Liver (tissue), 9 donors: Measurements from ENCODE around the gene ASTN1. TPM values are rescaled to one million over a fixed set of nuclear protein-coding genes. Genes with fewer than 3 reads are reported as not detected.

Source experiments
- DNase-seq: peaks from one replicate; pipeline ENCODE4 v3.0.0-alpha.2; 2017; ENCODE audit warnings: low spot score
- H3K27ac ChIP-seq, 2 donors: one replicate each; pipeline ENCODE4 v1.7.0; 2013; ENCODE audit warnings: inconsistent platforms in 2 of 2, low read length in 2 of 2, control low read depth in 1 of 2, low read depth in 1 of 2, mild to moderate bottlenecking in 1 of 2
- H3K27me3 ChIP-seq, 4 donors: one replicate each; pipeline versions ENCODE4 v1.6.1 to v1.7.0; 2013; ENCODE audit warnings: low read length in 3 of 4, inconsistent platforms in 1 of 4, mild to moderate bottlenecking in 1 of 4, moderate library complexity in 1 of 4; ENCODE audit not compliant: control insufficient read depth in 4 of 4, insufficient read depth in 4 of 4
- H3K36me3 ChIP-seq, 4 donors: one replicate each; pipeline versions ENCODE4 v1.6.1 to v1.7.0; 2013; ENCODE audit warnings: low read length in 3 of 4, mild to moderate bottlenecking in 3 of 4, low read depth in 1 of 4, moderate library complexity in 1 of 4; ENCODE audit not compliant: control insufficient read depth in 4 of 4, insufficient read depth in 3 of 4
- H3K4me1 ChIP-seq, 4 donors: one replicate each; pipeline versions ENCODE4 v1.6.1 to v1.7.0; 2013; ENCODE audit warnings: low read length in 3 of 4, mild to moderate bottlenecking in 3 of 4, moderate library complexity in 1 of 4; ENCODE audit not compliant: control insufficient read depth in 4 of 4, insufficient read depth in 4 of 4
- H3K4me3 ChIP-seq, 3 donors: one replicate each; pipeline versions ENCODE4 v1.6.1 to v1.7.0; 2013; ENCODE audit warnings: low read length in 3 of 3, control low read depth in 1 of 3, low read depth in 1 of 3, mild to moderate bottlenecking in 1 of 3
- H3K9ac ChIP-seq, 2 donors: one replicate each; pipeline ENCODE4 v1.7.0; 2013; ENCODE audit warnings: low read length in 2 of 2, mild to moderate bottlenecking in 2 of 2, moderate library complexity in 2 of 2, control low read depth in 1 of 2, low read depth in 1 of 2
- H3K9me3 ChIP-seq, 4 donors: one replicate each; pipeline versions ENCODE4 v1.6.1 to v1.7.0; 2013; ENCODE audit warnings: low read length in 3 of 4; ENCODE audit not compliant: control insufficient read depth in 4 of 4
- ATF3 ChIP-seq: IDR thresholded peaks from 2 replicates; pipeline ENCODE4 v1.6.1; 2016; ENCODE audit warnings: antibody characterized with exemption
- CTCF ChIP-seq: fragments of 150-350 bp; IDR thresholded peaks from 2 replicates; pipeline ENCODE4 v1.5.1; 2017; ENCODE audit warnings: improper control_type of control experiment, low read depth, low read length; ENCODE audit not compliant: missing input control
- FOXA1 ChIP-seq: IDR thresholded peaks from 2 replicates; pipeline ENCODE4 v1.6.1; 2016; ENCODE audit warnings: antibody characterized with exemption
- GABPA ChIP-seq, 2 donors: IDR thresholded peaks in 1 of 2; conservative IDR thresholded peaks in 1 of 2; 2 replicates each; pipeline ENCODE4 v1.6.1; 2016; ENCODE audit warnings: antibody characterized with exemption in 2 of 2, mild to moderate bottlenecking in 1 of 2, moderate library complexity in 1 of 2
- HNF4A ChIP-seq, 2 donors: conservative IDR thresholded peaks; 2 replicates each; pipeline ENCODE4 v1.6.1; 2016; ENCODE audit warnings: antibody characterized with exemption in 2 of 2, mild to moderate bottlenecking in 2 of 2
- HNF4G ChIP-seq: IDR thresholded peaks from 2 replicates; pipeline ENCODE4 v1.6.1; 2016; ENCODE audit warnings: antibody characterized with exemption
- MAX ChIP-seq: IDR thresholded peaks from 2 replicates; pipeline ENCODE4 v1.6.1; 2016; ENCODE audit warnings: antibody characterized with exemption
- NR2F2 ChIP-seq: IDR thresholded peaks from 2 replicates; pipeline ENCODE4 v1.6.1; 2016; ENCODE audit warnings: antibody characterized with exemption
- REST ChIP-seq: IDR thresholded peaks from 2 replicates; pipeline ENCODE4 v1.6.1; 2016; ENCODE audit warnings: antibody characterized with exemption, mild to moderate bottlenecking
- RXRA ChIP-seq, 2 donors: IDR thresholded peaks; 2 replicates each; pipeline ENCODE4 v1.6.1; 2017 to 2018; ENCODE audit warnings: antibody characterized with exemption in 2 of 2, mild to moderate bottlenecking in 1 of 2
- SP1 ChIP-seq: IDR thresholded peaks from 2 replicates; pipeline ENCODE4 v1.6.1; 2018; ENCODE audit warnings: antibody characterized with exemption, mild to moderate bottlenecking
- TAF1 ChIP-seq: conservative IDR thresholded peaks from 2 replicates; pipeline ENCODE4 v1.6.1; 2016; ENCODE audit warnings: antibody characterized with exemption, mild to moderate bottlenecking
- YY1 ChIP-seq: IDR thresholded peaks from 2 replicates; pipeline ENCODE4 v1.6.1; 2016; ENCODE audit warnings: antibody characterized with exemption, mild to moderate bottlenecking
- WGBS: extraction: QIAGEN DNeasy Blood & Tissue Kit; methylation state at CpG from one replicate; pipeline ENCODE4 v1.1.7; 2013; 5-methylcytosine and 5-hydroxymethylcytosine counted together
- polyA plus RNA-seq, 2 donors: library from polyadenylated mRNA; stranded (reverse) in 1 of 2; unstranded in 1 of 2; fragments of 200-250 nt in 1 of 2; fragments of >200 nt in 1 of 2; fragmentation: Nextera tagmentation in 1 of 2; extraction: Ambion mirVana in 1 of 2; gene quantifications; one replicate each; pipeline versions ENCODE4 v1.2.1 to v1.2.3, GENCODE V29; 2013 to 2015
- total RNA-seq, 2 donors: library from RNA; depleted of rRNA; stranded (reverse); fragments of >200 nt; gene quantifications; one replicate each; pipeline ENCODE4 v1.2.3, GENCODE V29; 2014
- TF ChIP-seq, protein P1 (sequence below): IDR thresholded peaks from 2 replicates; pipeline ENCODE4 v1.6.1; 2016; ENCODE audit warnings: antibody characterized with exemption
- donor health status: healthy.
- donor health status: healthy.
- donor health status: healthy.
- donor health status: healthy.
- donor health status: healthy.

Gene ASTN1
- total and polyA plus RNA-seq, 4 donors, result 0.10 to 0.28 (median 0.18) TPM

DNA sequence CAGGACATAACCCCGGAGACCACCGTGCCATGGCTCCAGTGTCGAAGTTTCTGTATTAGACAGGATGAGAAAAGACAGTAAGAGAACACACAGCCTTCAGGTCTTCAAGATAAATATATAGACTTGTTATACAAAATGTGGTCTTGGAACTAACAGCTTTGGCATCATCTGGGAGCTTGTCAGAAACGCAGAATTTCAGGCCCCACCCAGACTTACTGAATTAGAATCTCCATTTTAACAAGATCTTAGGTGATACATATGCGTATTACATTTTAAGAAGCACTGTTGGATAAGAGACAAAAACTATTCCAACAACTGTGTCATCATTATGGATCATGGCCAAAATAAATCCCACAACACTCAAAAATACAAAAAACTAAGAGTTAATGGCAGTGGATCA lies 239.3 kb downstream of the ASTN1 start (continued):
- no peak for TF ChIP-seq REST
- TF ChIP-seq, protein P1, sequence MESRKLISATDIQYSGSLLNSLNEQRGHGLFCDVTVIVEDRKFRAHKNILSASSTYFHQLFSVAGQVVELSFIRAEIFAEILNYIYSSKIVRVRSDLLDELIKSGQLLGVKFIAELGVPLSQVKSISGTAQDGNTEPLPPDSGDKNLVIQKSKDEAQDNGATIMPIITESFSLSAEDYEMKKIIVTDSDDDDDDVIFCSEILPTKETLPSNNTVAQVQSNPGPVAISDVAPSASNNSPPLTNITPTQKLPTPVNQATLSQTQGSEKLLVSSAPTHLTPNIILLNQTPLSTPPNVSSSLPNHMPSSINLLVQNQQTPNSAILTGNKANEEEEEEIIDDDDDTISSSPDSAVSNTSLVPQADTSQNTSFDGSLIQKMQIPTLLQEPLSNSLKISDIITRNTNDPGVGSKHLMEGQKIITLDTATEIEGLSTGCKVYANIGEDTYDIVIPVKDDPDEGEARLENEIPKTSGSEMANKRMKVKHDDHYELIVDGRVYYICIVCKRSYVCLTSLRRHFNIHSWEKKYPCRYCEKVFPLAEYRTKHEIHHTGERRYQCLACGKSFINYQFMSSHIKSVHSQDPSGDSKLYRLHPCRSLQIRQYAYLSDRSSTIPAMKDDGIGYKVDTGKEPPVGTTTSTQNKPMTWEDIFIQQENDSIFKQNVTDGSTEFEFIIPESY, result no peak
- no peak for TF ChIP-seq MAX

DNA sequence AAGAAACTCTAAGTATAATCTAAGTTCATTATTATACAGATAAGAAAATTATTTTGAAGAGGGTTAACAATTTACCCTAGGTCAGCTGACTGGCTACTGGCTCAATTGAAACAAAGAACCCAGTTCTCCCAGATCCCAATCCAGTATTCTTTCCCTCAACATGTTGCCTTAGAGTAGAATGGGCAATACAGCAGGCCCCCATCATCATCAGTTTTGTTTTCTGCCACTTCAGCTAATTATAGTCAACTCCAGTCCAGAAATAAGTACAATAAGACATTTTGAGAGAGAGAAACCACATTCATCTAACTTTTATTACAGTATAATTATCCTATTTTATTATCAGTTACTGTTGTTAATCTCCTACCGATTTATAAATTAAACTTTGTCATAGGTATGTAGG lies 241.2 kb downstream of the ASTN1 start:
- no peak overlapping the region for H3K27ac ChIP-seq
- no peak for DNase-seq
- H3K9ac ChIP-seq, result no peak overlapping the region
- H3K9me3 ChIP-seq, result no peaks in the 10 kb centered on the region
- no peaks in the 10 kb centered on the region for H3K4me1 ChIP-seq
- no peaks in the 10 kb centered on the region for H3K36me3 ChIP-seq
- TF ChIP-seq FOXA1, result no peak
- no peak for TF ChIP-seq RXRA (IDR thresholded peaks at IDR 0.05)
- no peak overlapping the region for H3K4me3 ChIP-seq
- H3K27me3 ChIP-seq, result peaks cover 0 to 4% (median 0%) of the 10 kb centered on the region in 4 donors
- 79% methylated on average over 1 of the region's 1 CpG for WGBS

DNA sequence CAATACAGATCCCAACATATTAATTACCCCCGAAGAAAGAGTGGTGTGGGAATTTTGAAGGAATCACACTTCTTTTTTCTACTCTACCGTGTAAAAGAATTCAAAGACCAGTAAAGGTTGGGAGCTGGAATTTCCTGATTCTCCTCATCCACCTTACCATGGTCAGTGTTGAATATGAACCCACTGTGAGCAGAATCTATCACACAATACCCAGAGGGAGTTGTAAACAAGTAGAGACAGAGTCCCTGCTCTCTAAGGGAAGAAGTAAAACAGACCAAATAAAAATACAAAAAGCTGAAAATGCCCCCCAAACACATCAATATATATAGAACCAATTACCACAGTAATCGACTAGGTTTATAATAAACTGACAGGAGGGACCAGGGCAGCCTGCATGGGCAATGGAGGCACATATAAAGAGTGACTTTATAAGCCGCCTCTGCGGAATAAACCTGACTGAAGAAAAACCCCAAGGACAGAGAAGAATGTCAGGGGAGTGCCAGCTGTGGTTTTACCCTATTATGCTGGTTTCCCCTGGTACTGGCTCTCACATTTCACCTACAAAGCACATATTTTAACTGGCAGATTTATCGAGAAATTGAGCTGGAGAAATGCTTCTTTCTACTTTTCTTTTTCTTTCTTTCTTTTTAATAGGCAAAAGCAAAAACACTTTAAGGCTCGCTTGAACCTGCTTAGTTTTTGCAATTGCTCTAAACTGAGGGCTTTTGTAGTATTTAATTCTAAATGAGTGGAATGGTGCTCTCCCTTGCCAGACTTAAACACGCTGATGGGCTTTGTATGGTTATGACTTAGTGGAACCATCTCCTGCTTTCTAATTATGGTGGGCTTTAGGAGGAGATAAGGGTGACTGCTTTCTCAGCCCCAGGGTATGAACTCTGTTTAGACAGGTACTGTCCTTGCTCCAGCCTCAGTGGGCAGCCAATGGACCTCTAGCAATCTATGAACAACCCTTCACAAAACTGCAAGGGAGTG lies 244.8 kb downstream of the ASTN1 start:
- Histone ChIP-seq H3K4me3 (no peak overlapping the region), H3K9ac (no peak overlapping the region), H3K27me3 (peaks cover 0 to 4% (median 2%) of the 10 kb centered on the region in 4 donors), H3K36me3 (no peaks in the 10 kb centered on the region), H3K27ac (no peak overlapping the region), H3K4me1 (no peaks in the 10 kb centered on the region), H3K9me3 (no peaks in the 10 kb centered on the region)
- 82% methylated on average over 8 of the region's 8 CpGs for WGBS
- DNase-seq, result no peak
- TF ChIP-seq FOXA1 (no peak), HNF4A (conservative IDR thresholded peaks at IDR 0.05) (no peak), TAF1 (no peak), GABPA (IDR thresholded peaks at IDR 0.05 in 1 of 2, conservative IDR thresholded peaks at IDR 0.05 in 1 of 2) (no peak), CTCF (no peak), REST (no peak), RXRA (IDR thresholded peaks at IDR 0.05) (no peak), ATF3 (no peak), YY1 (no peak), NR2F2 (no peak), SP1 (no peak), HNF4G (no peak)
- TF ChIP-seq, protein P1, result no peak
